ENCODE measurements around the gene APBB3. TPM values are rescaled to one million over a fixed set of nuclear protein-coding genes. Genes with fewer than 3 reads are reported as not detected.
A peak's percentile ranks its signal among the peaks of the same experiment; 100 is the strongest.

The APBB3 gene
- total RNA-seq, 1 experiment from 2014 or later: 15.7 TPM

- peaks cover 12% of the 10 kb centered on the region for H3K36me3 Mint-ChIP-seq (ENCODE audit: insufficient read depth, unreplicated experiment)
- TF ChIP-seq CTCF (IDR thresholded peaks at IDR 0.05; ENCODE audit: unreplicated experiment): no peak
- no TSS peak for BruUV-seq (replicated peaks)
- H3K27ac Mint-ChIP-seq (ENCODE audit: unreplicated experiment): peak overlapping the region; percentile 33
- peaks cover 26% of the 10 kb centered on the region for H3K4me1 Mint-ChIP-seq (ENCODE audit: low read depth, unreplicated experiment)
- CTCF ChIA-PET: no interaction called here
- no peak for DNase-seq
- intact Hi-C loops (cut with micrococcal nuclease; ENCODE audit: unreplicated experiment): loop anchor here (10.0 kb wide), 1 partner anchor 154 kb away; no protein-coding TSS in a partner anchor
- no peaks in the 10 kb centered on the region for H3K9me3 Mint-ChIP-seq (ENCODE audit: low read depth, unreplicated experiment)
- H3K27me3 Mint-ChIP-seq (ENCODE audit: unreplicated experiment): no peaks in the 10 kb centered on the region
- H3K4me3 Mint-ChIP-seq (ENCODE audit: low read depth, unreplicated experiment): no peak overlapping the region
These were observed 6.1 kb upstream of the APBB3 start for GRCh38 chr5:140570488-140570887.

- Mint-ChIP-seq H3K36me3 (ENCODE audit: insufficient read depth, unreplicated experiment) (peaks cover 16% of the 10 kb centered on the region), H3K4me3 (ENCODE audit: low read depth, unreplicated experiment) (no peak overlapping the region), H3K27ac (ENCODE audit: unreplicated experiment) (peak overlapping the region; percentile 33), H3K9me3 (ENCODE audit: low read depth, unreplicated experiment) (no peaks in the 10 kb centered on the region), H3K27me3 (ENCODE audit: unreplicated experiment) (no peaks in the 10 kb centered on the region), H3K4me1 (ENCODE audit: low read depth, unreplicated experiment) (peaks cover 27% of the 10 kb centered on the region)
- DNase-seq: no peak
- TF ChIP-seq CTCF (IDR thresholded peaks at IDR 0.05; ENCODE audit: unreplicated experiment): no peak
- intact Hi-C loops (cut with micrococcal nuclease; ENCODE audit: unreplicated experiment): loop anchor here (10.0 kb wide), 1 partner anchor 155 kb away; no protein-coding TSS in a partner anchor
- no TSS peak for BruUV-seq (replicated peaks)
- CTCF ChIA-PET: no interaction called here
These were observed 5.7 kb upstream of the APBB3 start for GRCh38 chr5:140570058-140570457.

GRCh38 chr5:140569197-140569596, 4.8 kb upstream of the APBB3 start:
- Mint-ChIP-seq H3K36me3 (ENCODE audit: insufficient read depth, unreplicated experiment) (peaks cover 24% of the 10 kb centered on the region), H3K27ac (ENCODE audit: unreplicated experiment) (no peak overlapping the region), H3K9me3 (ENCODE audit: low read depth, unreplicated experiment) (no peaks in the 10 kb centered on the region), H3K27me3 (ENCODE audit: unreplicated experiment) (no peaks in the 10 kb centered on the region), H3K4me1 (ENCODE audit: low read depth, unreplicated experiment) (peaks cover 22% of the 10 kb centered on the region), H3K4me3 (ENCODE audit: low read depth, unreplicated experiment) (no peak overlapping the region)
- CTCF ChIA-PET: no interaction called here
- intact Hi-C loops (cut with micrococcal nuclease; ENCODE audit: unreplicated experiment): no loop called here
- BruUV-seq (replicated peaks): no TSS peak
- DNase-seq: no peak
- no peak for TF ChIP-seq CTCF (IDR thresholded peaks at IDR 0.05; ENCODE audit: unreplicated experiment)

- H3K27ac Mint-ChIP-seq (ENCODE audit: unreplicated experiment): no peak overlapping the region
- peaks cover 31% of the 10 kb centered on the region for H3K36me3 Mint-ChIP-seq (ENCODE audit: insufficient read depth, unreplicated experiment)
- CTCF ChIA-PET: no interaction called here
- no peak for TF ChIP-seq CTCF (IDR thresholded peaks at IDR 0.05; ENCODE audit: unreplicated experiment)
- H3K9me3 Mint-ChIP-seq (ENCODE audit: low read depth, unreplicated experiment): no peaks in the 10 kb centered on the region
- H3K27me3 Mint-ChIP-seq (ENCODE audit: unreplicated experiment): no peaks in the 10 kb centered on the region
- H3K4me1 Mint-ChIP-seq (ENCODE audit: low read depth, unreplicated experiment): peaks cover 16% of the 10 kb centered on the region
- TSS peak; percentile 2 for BruUV-seq (replicated peaks)
- intact Hi-C loops (cut with micrococcal nuclease; ENCODE audit: unreplicated experiment): no loop called here
- H3K4me3 Mint-ChIP-seq (ENCODE audit: low read depth, unreplicated experiment): no peak overlapping the region
- DNase-seq: no peak
These were observed 4.2 kb upstream of the APBB3 start for GRCh38 chr5:140568443-140569063.
